ENCODE data around the gene ZEB1. TPM values are rescaled to one million over a fixed set of nuclear protein-coding genes. Genes with fewer than 3 reads are reported as not detected.
"Not testable (repeated sequence)": the region's sequence is repeated elsewhere in the genome, so short reads cannot be mapped to it uniquely, and the experiment has no call there.

Gene ZEB1
- polyA plus RNA-seq, 6 donors from 2014 or later: 6.2 to 38.0 (median 25.9) TPM

- ATAC-seq (ENCODE audit: low read depth in 2 of 2): no peak
- DNase-seq: no peak
- Mint-ChIP-seq H3K27ac (no peak overlapping the region), H3K36me3 (peaks cover 17 to 21% of the 10 kb centered on the region in 2 donors), H3K9me3 (no peaks in the 10 kb centered on the region), H3K4me1 (no peaks in the 10 kb centered on the region), H3K27me3 (no peaks in the 10 kb centered on the region), H3K4me3 (no peak overlapping the region)
These were observed 196.9 kb downstream of the ZEB1 start for GRCh38 chr10:31515819-31516402.

- H3K4me3 Mint-ChIP-seq: no peak overlapping the region
- ATAC-seq (ENCODE audit: low read depth in 2 of 2) (no peak), DNase-seq (no peak)
- H3K9me3 Mint-ChIP-seq: no peaks in the 10 kb centered on the region
- H3K27me3 Mint-ChIP-seq: no peaks in the 10 kb centered on the region
- no peaks in the 10 kb centered on the region for H3K4me1 Mint-ChIP-seq
- peak overlapping the region in 2 of 6 donors; percentile 15 to 19 for H3K27ac Mint-ChIP-seq
- H3K36me3 Mint-ChIP-seq: peaks cover 23 to 34% of the 10 kb centered on the region in 2 donors
These were observed 202.2 kb downstream of the ZEB1 start for GRCh38 chr10:31520986-31521831.

- H3K27me3 Mint-ChIP-seq: no peaks in the 10 kb centered on the region
- peaks cover 32 to 45% of the 10 kb centered on the region in 2 donors for H3K36me3 Mint-ChIP-seq
- no peak for ATAC-seq (ENCODE audit: low read depth in 2 of 2)
These were observed 203.8 kb downstream of the ZEB1 start for GRCh38 chr10:31522820-31523219.

GRCh38 chr10:31524460-31524859, 205.4 kb downstream of the ZEB1 start:
- H3K4me3 Mint-ChIP-seq: no peak overlapping the region
- H3K27ac Mint-ChIP-seq: peak overlapping the region in 2 of 6 donors; percentile 2 to 89
- DNase-seq: no peak
- no peaks in the 10 kb centered on the region for H3K27me3 Mint-ChIP-seq
- H3K4me1 Mint-ChIP-seq: no peaks in the 10 kb centered on the region
- H3K9me3 Mint-ChIP-seq: no peaks in the 10 kb centered on the region
- H3K36me3 Mint-ChIP-seq: peaks cover 32 to 45% of the 10 kb centered on the region in 2 donors
- ATAC-seq (ENCODE audit: low read depth in 2 of 2): no peak

More at GRCh38 chr10:31522820-31523219, 203.8 kb downstream of the ZEB1 start:
- no peak overlapping the region for H3K4me3 Mint-ChIP-seq
- H3K9me3 Mint-ChIP-seq: no peaks in the 10 kb centered on the region
- no peak for DNase-seq
- peak overlapping the region in 1 of 6 donors; percentile 41 for H3K27ac Mint-ChIP-seq
- H3K4me1 Mint-ChIP-seq: no peaks in the 10 kb centered on the region

GRCh38 chr10:31526178-31526577, 207.2 kb downstream of the ZEB1 start:
- Mint-ChIP-seq H3K4me1 (no peaks in the 10 kb centered on the region), H3K27me3 (no peaks in the 10 kb centered on the region), H3K36me3 (peaks cover 21 to 33% of the 10 kb centered on the region in 2 donors), H3K4me3 (no peak overlapping the region), H3K9me3 (no peaks in the 10 kb centered on the region), H3K27ac (no peak overlapping the region)
- DNase-seq (no peak), ATAC-seq (ENCODE audit: low read depth in 2 of 2) (no peak)

GRCh38 chr10:31526681-31527080, 207.7 kb downstream of the ZEB1 start:
- H3K4me1 Mint-ChIP-seq: no peaks in the 10 kb centered on the region
- peak overlapping the region in 4 of 6 donors; percentile 6 to 93 (median 36) for H3K27ac Mint-ChIP-seq
- peaks cover 16 to 29% of the 10 kb centered on the region in 2 donors for H3K36me3 Mint-ChIP-seq
- H3K27me3 Mint-ChIP-seq: no peaks in the 10 kb centered on the region
- ATAC-seq (ENCODE audit: low read depth in 2 of 2): no peak
- no peak overlapping the region for H3K4me3 Mint-ChIP-seq
- no peaks in the 10 kb centered on the region for H3K9me3 Mint-ChIP-seq
- DNase-seq: no peak

GRCh38 chr10:31528831-31529230, 209.8 kb downstream of the ZEB1 start:
- Mint-ChIP-seq H3K4me3 (no peak overlapping the region), H3K27me3 (no peaks in the 10 kb centered on the region), H3K36me3 (peaks cover 10 to 27% of the 10 kb centered on the region in 2 donors), H3K4me1 (no peaks in the 10 kb centered on the region), H3K9me3 (peaks cover 0 to 6% (median 0%) of the 10 kb centered on the region in 7 donors), H3K27ac (peak overlapping the region in 1 of 6 donors; percentile 84)
- ATAC-seq (ENCODE audit: low read depth in 2 of 2) (no peak), DNase-seq (no peak)

GRCh38 chr10:31536302-31536701, 217.3 kb downstream of the ZEB1 start:
- H3K4me1 Mint-ChIP-seq: no peaks in the 10 kb centered on the region
- no peak overlapping the region for H3K27ac Mint-ChIP-seq

GRCh38 chr10:31549896-31550295, 230.9 kb downstream of the ZEB1 start:
- Mint-ChIP-seq H3K27me3 (peaks cover 0 to 3% (median 0%) of the 10 kb centered on the region in 3 donors), H3K27ac (no peak overlapping the region), H3K9me3 (peaks cover 2 to 27% (median 4%) of the 10 kb centered on the region in 7 donors), H3K4me1 (no peaks in the 10 kb centered on the region), H3K4me3 (no peak overlapping the region), H3K36me3 (no peaks in the 10 kb centered on the region)
- ATAC-seq (ENCODE audit: low read depth in 2 of 2) (no peak), DNase-seq (no peak)

More at GRCh38 chr10:31536302-31536701, 217.3 kb downstream of the ZEB1 start:
- ATAC-seq (ENCODE audit: low read depth in 2 of 2) (no peak), DNase-seq (no peak)
- Mint-ChIP-seq H3K36me3 (no peaks in the 10 kb centered on the region), H3K4me3 (no peak overlapping the region), H3K27me3 (peaks cover 0 to 5% (median 0%) of the 10 kb centered on the region in 3 donors), H3K9me3 (peaks cover 0 to 11% (median 2%) of the 10 kb centered on the region in 7 donors)

- DNase-seq: no peak
- no peak overlapping the region for H3K27ac Mint-ChIP-seq
- H3K36me3 Mint-ChIP-seq: peaks cover 6 to 21% of the 10 kb centered on the region in 2 donors
- no peak overlapping the region for H3K4me3 Mint-ChIP-seq
- peaks cover 0 to 15% (median 7%) of the 10 kb centered on the region in 3 donors for H3K27me3 Mint-ChIP-seq
- no peak for ATAC-seq (ENCODE audit: low read depth in 2 of 2)
- H3K4me1 Mint-ChIP-seq: no peaks in the 10 kb centered on the region
- peaks cover 13 to 52% (median 26%) of the 10 kb centered on the region in 7 donors for H3K9me3 Mint-ChIP-seq
These were observed 235.5 kb downstream of the ZEB1 start for GRCh38 chr10:31554556-31554955.

- ATAC-seq (ENCODE audit: low read depth in 2 of 2) (no peak), DNase-seq (no peak)
- H3K27me3 Mint-ChIP-seq: peaks cover 0 to 15% (median 7%) of the 10 kb centered on the region in 3 donors
- no peaks in the 10 kb centered on the region for H3K4me1 Mint-ChIP-seq
- no peak overlapping the region for H3K4me3 Mint-ChIP-seq
- H3K36me3 Mint-ChIP-seq: peaks cover 9 to 21% of the 10 kb centered on the region in 2 donors
- H3K9me3 Mint-ChIP-seq: peaks cover 11 to 74% (median 34%) of the 10 kb centered on the region in 7 donors
- no peak overlapping the region for H3K27ac Mint-ChIP-seq
These were observed 238.8 kb downstream of the ZEB1 start for GRCh38 chr10:31557854-31558253.

- not testable (repeated sequence) for H3K4me3 Mint-ChIP-seq; H3K36me3 Mint-ChIP-seq; ATAC-seq (ENCODE audit: low read depth in 2 of 2)
These were observed 249.3 kb downstream of the ZEB1 start for GRCh38 chr10:31568252-31568861.

GRCh38 chr10:31574577-31574976, 255.6 kb downstream of the ZEB1 start:
- Mint-ChIP-seq H3K4me1 (no peaks in the 10 kb centered on the region), H3K27me3 (peaks cover 0 to 4% (median 0%) of the 10 kb centered on the region in 3 donors), H3K9me3 (peaks cover 4 to 15% (median 6%) of the 10 kb centered on the region in 7 donors), H3K27ac (no peak overlapping the region), H3K4me3 (no peak overlapping the region), H3K36me3 (peaks cover 0 to 13% of the 10 kb centered on the region in 2 donors)
- ATAC-seq (ENCODE audit: low read depth in 2 of 2): no peak
- DNase-seq: no peak

More at GRCh38 chr10:31568252-31568861, 249.3 kb downstream of the ZEB1 start:
- Mint-ChIP-seq H3K9me3 (peaks cover under 1 to 15% (median 6%) of the 10 kb centered on the region in 7 donors), H3K27me3 (peaks cover 20 to 23% (median 21%) of the 10 kb centered on the region in 3 donors)
- not testable (repeated sequence) for H3K27ac Mint-ChIP-seq, H3K4me1 Mint-ChIP-seq, DNase-seq
